Measurements from ENCODE around the gene FAM72A.
A peak's percentile ranks its signal among the peaks of the same experiment; 100 is the strongest.
"Not testable (repeated sequence)": the region's sequence is repeated elsewhere in the genome, so short reads cannot be mapped to it uniquely, and the experiment has no call there.

The FAM72A gene

DNA sequence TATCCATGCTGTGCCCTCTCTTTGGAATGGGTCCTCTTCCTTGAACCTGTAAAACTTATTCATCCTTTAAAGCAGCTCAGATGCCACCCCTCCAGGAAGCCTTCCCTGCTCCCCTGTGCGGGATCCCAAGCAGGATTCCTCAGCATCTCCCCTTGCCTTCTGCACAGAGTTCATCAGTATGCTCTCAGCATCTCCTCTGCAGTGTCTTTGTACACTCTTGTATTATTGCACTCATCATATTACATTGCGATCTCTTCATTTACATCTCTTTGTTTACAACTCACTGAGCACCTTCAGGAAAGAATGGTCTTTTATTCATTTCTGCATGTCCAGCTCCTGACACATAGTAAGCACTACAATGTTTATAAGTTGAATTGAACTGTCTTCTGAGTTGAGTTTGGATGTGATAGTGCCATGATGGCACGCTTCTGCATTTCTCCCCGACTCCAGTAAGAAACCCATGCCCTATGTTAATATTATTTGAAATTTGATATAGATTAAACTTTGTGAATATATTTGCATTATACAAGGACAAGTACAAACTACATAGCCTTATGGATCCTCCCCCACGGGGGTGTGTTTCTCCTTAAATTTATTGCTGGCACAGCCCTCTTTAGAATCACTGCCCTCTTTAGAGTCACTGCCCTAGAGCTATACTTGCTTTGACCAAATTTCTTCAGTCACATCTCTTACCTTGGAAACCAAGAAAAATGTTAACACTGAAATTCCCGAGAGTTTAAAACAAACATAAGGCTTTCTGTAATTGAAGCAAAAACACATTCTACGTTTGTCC is 13.2 kb upstream of the FAM72A start:
- not testable (repeated sequence) for DNase-seq (ENCODE audit: low read depth in 2 of 2)

DNA sequence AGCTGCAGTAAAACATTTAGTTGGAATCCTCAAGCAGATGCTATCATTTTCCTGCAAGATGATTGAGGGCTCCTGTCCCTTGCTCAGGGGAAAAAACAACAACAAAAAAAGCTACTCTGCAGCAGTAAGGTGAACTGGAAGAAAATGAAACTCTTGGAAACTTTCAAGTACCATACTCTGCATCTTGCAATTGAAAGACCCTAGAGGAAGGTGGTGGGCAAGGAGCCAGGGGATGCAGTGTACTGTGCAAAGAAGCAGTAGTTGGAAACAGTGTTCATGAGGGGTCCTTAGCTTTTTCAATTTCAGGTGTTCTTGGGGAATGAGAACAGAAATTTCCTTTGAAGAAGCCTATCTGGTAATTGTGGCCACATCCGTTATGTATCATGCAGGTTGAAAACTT is 8.2 kb upstream of the FAM72A start:
- DNase-seq (ENCODE audit: low read depth in 2 of 2) = not testable (repeated sequence)

DNA sequence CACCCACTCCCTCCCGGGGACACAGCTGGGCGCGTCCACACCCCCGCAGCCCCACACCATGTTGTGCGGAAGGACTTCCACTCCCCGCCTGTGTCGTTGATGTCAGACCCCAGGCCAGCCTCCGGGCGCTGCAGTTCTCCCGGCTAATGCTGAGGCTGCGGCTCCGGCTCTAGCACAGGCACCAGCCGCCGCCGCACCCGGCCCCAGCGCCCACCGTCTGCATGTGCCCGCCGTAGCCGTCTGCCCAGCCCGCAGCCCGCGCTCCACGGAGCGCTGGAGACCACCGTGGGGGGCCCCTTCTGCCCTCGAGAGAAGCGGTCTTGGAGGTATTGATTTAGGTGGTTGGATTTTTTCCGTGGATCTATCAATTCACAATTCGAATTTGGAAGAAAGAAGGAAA is 2.9 kb upstream of the FAM72A start:
- not testable (repeated sequence) for DNase-seq (ENCODE audit: low read depth in 2 of 2)

DNA sequence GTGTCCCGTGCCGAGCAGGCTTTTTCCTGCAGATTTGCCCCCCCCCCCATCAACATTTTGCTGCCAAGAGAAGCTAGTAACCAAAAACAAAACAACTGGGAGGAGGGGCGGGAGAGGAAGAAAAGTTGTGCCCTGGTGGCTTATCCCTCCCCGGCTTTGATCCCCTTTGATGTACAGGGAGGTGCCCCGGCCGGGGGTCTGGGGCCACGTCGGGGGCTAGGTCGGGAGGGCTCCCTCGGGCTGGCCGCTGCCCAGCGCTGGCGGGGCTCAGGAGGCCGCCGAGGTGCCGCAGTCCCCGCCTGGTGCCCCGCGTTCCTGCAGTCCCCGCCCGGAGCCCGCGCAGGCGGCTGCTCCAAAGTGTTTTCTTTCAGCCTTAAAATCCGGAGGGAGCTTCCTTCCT is 2.2 kb upstream of the FAM72A start:
- not testable (repeated sequence) for DNase-seq (ENCODE audit: low read depth in 2 of 2)

DNA sequence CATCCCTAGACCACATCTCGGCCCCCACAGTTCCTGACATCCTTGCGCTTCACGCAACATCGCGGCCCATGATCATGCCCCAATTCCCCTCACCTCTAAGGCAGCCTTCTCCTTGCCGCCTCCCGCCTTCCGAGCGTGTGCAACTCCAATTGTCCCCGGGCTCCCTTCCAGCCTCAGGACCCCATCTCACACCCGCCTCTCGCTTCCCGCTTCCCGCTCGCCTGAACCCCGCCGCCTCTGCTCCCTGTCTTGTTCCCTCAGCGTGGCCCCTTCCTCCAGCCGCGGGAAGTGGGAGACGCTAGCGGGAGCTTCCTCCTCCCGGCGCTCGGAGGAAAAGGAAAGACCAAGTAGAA is 1.5 kb upstream of the FAM72A start:
- DNase-seq (ENCODE audit: low read depth in 2 of 2) = not testable (repeated sequence)

GRCh38 chr1:206203364-206204158 is 922 bp upstream of the FAM72A start, which contains the start of gene SRGAP2:
TSS of gene SRGAP2 (plus strand) at chr1:206203541. CDS start at chr1:206205971, 2,430 bp downstream.
- DNase-seq (ENCODE audit: low read depth in 2 of 2) = peak; percentile 2 to 14

- not testable (repeated sequence) for DNase-seq (ENCODE audit: low read depth in 2 of 2)
These were observed 5.8 kb downstream of the FAM72A start for GRCh38 chr1:206196748-206197424.

DNA sequence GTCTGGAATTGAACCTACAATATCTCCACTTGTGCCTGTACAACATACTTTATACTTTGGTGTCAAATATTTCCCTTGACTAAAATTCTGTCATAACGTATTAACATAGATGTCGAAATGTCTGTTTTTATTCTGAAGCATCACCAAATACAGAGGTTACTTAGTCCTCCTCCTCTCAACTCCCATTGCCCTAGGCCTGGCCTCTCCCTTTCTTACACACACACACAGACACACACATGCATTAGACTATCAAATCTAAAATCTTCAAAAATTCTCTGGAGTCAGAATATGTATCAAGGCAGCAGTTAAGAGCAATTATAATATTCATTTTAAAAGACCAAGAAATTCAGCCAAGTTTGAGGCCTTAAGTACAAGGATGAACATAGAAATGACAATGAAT is 7.5 kb downstream of the FAM72A start:
- DNase-seq (ENCODE audit: low read depth in 2 of 2) = not testable (repeated sequence)

- DNase-seq (ENCODE audit: low read depth in 2 of 2) = not testable (repeated sequence)
These were observed 15.8 kb downstream of the FAM72A start for GRCh38 chr1:206186826-206187225.

DNA sequence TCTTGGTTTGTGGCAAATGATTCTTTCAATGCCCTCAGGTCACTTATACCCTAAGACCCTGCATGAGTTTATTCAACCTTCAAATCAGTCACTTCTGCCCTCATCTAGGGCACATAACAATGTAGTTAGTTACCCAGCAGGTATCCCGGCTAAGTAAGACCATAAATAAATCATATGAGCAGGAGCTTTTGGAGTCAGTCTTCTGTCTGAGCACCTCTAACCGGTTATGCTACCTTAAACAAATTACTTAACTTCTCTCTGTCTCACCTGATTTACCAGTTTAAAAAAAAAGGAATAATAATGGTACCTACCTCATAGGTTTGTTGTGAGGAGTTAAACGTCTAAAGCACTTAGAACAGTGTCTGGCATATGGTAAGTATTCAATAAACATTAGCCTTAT is 16.9 kb downstream of the FAM72A start:
- DNase-seq (ENCODE audit: low read depth in 2 of 2) = not testable (repeated sequence)

- not testable (repeated sequence) for DNase-seq (ENCODE audit: low read depth in 2 of 2)
These were observed 18.9 kb downstream of the FAM72A start for GRCh38 chr1:206183788-206184187.

DNA sequence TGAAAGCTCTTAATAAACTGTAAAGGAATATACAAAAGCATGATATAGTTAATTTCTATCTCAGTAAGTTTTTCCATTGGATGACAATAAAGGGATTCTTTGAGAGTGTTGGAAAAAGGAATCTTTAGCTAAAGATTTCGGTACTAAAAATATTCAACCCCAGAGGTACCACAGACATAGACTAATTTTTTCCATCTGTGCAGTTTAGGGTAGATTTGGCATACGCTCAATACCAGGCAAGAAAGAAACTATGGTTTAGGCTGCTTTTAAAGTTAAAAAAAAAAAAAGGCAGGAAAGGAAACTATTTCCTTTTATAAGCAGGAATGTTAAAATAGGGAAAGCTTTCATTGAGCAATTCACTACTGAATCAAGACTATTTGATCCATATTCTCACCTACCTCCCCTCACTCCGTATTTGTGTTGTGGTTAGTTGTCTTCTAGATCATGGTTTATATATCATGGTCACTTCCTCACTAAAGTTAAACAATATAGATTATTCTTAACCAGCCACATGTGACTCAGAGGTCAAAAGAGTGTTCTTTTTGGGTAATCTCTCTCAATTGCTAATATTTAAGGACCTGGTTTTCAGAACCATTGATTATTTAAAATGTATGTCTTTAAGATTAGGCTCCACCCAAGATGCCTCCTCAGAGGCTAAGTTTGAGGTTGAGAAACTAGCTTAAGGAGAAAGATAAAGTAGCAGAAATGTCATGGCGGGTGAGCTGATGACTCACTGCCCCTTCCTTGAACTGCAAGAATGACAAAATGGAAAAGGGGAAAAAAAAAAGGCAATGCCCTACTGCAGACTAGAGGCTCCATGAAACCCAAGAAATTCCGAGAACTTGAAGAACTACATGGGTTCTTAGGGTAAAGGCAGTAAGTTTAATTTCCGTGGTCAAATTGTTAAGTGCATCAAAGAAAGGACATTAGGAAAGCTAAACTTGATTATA is 20.0 kb downstream of the FAM72A start:
- DNase-seq (ENCODE audit: low read depth in 2 of 2) = not testable (repeated sequence)

DNA sequence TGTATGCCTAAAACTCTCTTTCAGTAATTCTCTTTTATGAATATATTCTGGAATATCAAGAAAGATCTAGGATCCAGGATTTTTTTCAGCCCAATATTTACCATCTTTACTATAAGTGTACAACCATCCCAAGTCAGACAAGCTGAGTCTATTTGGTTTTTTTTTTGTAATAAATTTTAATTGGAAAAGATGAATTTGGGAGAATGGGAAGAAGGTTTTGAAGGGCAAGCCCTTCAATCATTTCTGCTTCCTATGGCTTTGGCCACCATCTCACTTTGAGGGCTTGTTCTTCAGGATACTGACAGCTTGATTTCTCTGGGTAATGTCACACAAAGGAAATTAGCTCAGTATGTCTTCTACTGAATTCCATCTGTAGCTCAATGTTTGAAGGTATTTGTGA is 23.0 kb downstream of the FAM72A start:
- not testable (repeated sequence) for DNase-seq (ENCODE audit: low read depth in 2 of 2)

DNA sequence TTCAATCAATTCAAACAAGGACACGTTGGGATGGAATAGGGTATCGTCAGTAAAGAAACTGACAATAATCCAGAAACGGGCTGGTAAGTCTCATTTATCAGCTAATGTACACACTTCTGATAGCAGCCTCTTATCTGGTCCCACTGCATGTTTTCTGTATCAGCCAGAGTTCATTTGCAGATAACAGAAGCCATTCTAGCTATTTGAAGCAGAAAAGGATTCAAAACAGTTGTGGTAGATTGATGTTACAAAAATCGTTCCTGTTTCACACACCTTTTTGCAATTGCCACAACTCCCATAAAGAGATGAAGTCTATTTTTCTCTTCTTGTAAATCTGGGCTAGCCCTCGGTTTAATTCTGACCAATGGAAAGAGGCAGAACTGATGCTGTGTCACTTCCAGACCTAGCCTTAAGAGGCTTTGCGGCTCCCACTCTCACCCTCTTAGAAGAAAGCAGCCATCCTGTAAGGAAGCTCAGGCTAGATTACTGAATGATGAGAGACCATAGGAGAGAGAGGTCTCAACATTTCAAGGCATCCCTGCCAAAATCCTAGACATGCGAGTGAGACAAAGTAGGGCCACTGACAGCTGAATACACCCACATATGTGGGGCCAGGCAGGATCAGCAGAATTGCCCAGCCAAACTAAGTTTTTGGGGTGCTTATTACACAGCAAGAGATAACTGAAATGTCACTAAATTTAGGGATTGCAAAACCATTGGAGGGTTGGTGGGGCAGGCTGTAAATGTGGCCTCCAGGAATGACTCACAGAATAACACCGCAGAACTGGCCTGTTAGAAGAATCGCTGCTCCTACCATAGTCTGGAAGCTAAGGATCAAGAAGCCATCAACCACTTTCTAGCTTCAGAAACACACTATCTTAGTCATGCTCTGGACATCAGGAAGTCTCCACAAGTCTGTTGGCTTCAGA is 24.3 kb downstream of the FAM72A start:
- DNase-seq (ENCODE audit: low read depth in 2 of 2) = not testable (repeated sequence)

DNA sequence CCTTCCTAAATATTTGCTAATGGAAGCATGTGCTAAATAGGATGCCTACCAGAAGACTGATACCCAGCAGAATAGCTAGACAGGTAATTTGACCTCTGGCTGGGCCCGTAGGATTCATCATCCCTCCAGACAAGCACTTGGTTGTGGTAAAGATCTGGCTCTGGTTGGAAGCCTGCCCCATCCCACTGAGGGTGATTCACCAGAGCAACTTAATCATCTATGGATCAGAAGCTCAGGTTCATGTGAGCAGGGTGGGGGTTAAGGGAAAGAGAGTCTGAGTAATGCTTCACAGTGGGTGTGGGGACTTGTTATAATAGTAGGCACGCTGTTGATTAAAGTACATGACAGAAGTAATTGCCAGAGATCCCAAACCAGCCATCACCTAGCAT is 26.5 kb downstream of the FAM72A start:
- not testable (repeated sequence) for DNase-seq (ENCODE audit: low read depth in 2 of 2)

DNA sequence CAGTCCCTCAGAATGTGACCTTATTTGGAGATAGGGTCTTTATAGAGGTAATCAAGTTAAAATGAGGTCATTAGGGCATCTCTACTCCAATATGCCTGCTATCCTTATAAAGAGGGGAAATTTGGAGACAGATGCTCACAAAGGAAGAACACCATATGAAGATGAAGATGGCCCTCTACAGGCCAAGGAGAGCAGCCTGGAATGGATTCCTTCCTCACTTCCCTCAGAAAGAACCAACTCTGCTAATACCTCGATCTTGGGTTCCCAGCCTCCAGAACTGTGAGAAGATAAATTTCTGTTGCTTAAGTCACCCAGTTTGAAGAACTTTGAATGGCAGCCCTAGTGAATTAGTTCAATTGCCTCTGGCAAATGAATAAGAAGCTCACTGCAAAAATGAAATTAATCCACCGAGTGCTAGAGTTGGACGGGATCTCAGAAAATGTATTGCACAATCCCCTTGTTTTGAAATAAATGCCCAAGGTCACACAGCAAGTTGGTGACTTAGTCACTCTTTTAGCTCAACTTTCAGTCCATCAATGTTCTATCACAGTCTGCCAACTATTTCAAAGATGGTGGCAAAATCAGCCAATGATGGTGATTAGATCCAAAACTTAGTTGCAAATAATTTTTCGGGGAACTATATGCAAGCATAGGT is 27.1 kb downstream of the FAM72A start:
- DNase-seq (ENCODE audit: low read depth in 2 of 2) = not testable (repeated sequence)

GRCh38 chr1:206174182-206174868 is 28.3 kb downstream of the FAM72A start:
- DNase-seq (ENCODE audit: low read depth in 2 of 2) = not testable (repeated sequence)

GRCh38 chr1:206173110-206173719 is 29.4 kb downstream of the FAM72A start:
- DNase-seq (ENCODE audit: low read depth in 2 of 2) = not testable (repeated sequence)

All from activated CD8-positive, alpha-beta memory T cell treated with anti-CD3 and anti-CD28 coated beads for 4 hours (primary cell).